Measurements from ENCODE around the gene STKLD1. TPM values are rescaled to one million over a fixed set of nuclear protein-coding genes. Genes with fewer than 3 reads are reported as not detected.
A peak's percentile ranks its signal among the peaks of the same experiment; 100 is the strongest.
"Not testable (repeated sequence)": the region's sequence is repeated elsewhere in the genome, so short reads cannot be mapped to it uniquely, and the experiment has no call there.

The STKLD1 gene
- total RNA-seq, 1 experiment from 2014 or later, result 4.1 TPM

DNA sequence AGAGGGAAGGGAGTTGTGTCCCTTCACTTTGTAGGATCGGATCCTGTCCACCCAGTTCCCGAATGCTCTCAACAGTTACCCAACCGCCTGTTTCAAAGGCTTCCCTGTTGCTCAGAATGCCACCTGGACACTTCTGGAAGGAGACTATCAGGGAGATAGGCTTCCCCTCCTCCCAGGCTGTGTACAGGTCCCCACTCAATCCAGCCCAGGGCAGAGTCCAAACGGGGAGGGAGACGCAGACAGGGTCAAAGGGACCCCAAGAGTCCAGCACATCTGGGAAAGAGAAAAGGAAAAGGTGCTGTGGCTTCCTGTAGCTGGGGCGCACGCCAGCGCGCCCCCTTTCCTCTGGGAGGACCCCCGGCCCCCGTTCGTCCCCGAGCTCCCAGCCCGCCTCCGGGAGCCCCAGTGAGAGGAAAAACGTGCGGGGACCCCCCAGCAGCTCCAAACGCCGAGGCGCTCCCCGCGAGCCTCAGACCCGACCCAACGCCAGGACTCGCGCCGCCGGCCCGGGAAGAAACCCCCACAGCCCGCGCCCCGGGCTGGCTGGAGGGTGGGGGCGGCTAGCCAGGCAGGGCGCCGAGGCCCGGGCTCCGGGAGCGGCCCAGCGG is 946 bp upstream of the STKLD1 start:
- Histone ChIP-seq H3K36me3 (ENCODE audit: low read depth, low read length) (no peaks in the 10 kb centered on the region), H3K9me3 (ENCODE audit: low read length) (no peaks in the 10 kb centered on the region), H3K9me2 (replicated peaks; ENCODE audit: low read length) (no peaks in the 10 kb centered on the region), H2AFZ (ENCODE audit: low read length) (no peak overlapping the region), H3K79me2 (ENCODE audit: low read length) (peaks cover 55% of the 10 kb centered on the region), H4K20me1 (ENCODE audit: low read length) (peaks cover 17% of the 10 kb centered on the region; the same call in 1 of the 2 replicates), H3K27ac (ENCODE audit: low read length) (peak overlapping the region; percentile 26; the same call in 1 of the 2 replicates), H3K4me2 (ENCODE audit: low read length) (peak overlapping the region; percentile 93), H3K9ac (ENCODE audit: low read length) (peak overlapping the region; percentile 90), H3K4me1 (ENCODE audit: insufficient read depth, low read length) (peaks cover 7% of the 10 kb centered on the region; the same call in 1 of the 2 replicates), H3K27me3 (ENCODE audit: low read length) (no peaks in the 10 kb centered on the region), H3F3A (ENCODE audit: low read length, unreplicated experiment) (no peaks in the 10 kb centered on the region), H3K4me3 (ENCODE audit: low read length) (peak overlapping the region; percentile 78)
- intact Hi-C loops (cut with micrococcal nuclease), result no loop called here
- POLR2A ChIA-PET (ENCODE audit: unreplicated experiment), result no interaction called here
- CTCF ChIA-PET, result no interaction called here
- no TSS peak for BruUV-seq (replicated peaks)
- TF ChIP-seq EZH2phosphoT487 (IDR thresholded peaks at IDR 0.05; ENCODE audit: borderline replicate concordance, low read length), result no peak
- TF ChIP-seq, protein P1, sequence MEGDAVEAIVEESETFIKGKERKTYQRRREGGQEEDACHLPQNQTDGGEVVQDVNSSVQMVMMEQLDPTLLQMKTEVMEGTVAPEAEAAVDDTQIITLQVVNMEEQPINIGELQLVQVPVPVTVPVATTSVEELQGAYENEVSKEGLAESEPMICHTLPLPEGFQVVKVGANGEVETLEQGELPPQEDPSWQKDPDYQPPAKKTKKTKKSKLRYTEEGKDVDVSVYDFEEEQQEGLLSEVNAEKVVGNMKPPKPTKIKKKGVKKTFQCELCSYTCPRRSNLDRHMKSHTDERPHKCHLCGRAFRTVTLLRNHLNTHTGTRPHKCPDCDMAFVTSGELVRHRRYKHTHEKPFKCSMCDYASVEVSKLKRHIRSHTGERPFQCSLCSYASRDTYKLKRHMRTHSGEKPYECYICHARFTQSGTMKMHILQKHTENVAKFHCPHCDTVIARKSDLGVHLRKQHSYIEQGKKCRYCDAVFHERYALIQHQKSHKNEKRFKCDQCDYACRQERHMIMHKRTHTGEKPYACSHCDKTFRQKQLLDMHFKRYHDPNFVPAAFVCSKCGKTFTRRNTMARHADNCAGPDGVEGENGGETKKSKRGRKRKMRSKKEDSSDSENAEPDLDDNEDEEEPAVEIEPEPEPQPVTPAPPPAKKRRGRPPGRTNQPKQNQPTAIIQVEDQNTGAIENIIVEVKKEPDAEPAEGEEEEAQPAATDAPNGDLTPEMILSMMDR (conservative IDR thresholded peaks at IDR 0.05; ENCODE audit: low read depth, low read length), result no peak; the same call in 1 of the 2 replicates
- no peak for TF ChIP-seq EZH2 (IDR thresholded peaks at IDR 0.05; ENCODE audit: low read length, unreplicated experiment)
- ATAC-seq (peak; percentile 16), DNase-seq (no peak)

GRCh38 chr9:133377280-133377679 is 1.1 kb downstream of the STKLD1 start:
- H3K27me3 ChIP-seq (ENCODE audit: low read length); H3K9ac ChIP-seq (ENCODE audit: low read length); intact Hi-C loops (cut with micrococcal nuclease); DNase-seq; CTCF ChIA-PET; H4K20me1 ChIP-seq (ENCODE audit: low read length); H3K9me3 ChIP-seq (ENCODE audit: low read length); POLR2A ChIA-PET (ENCODE audit: unreplicated experiment); H3K27ac ChIP-seq (ENCODE audit: low read length); BruUV-seq (replicated peaks); H3K4me3 ChIP-seq (ENCODE audit: low read length); H3K36me3 ChIP-seq (ENCODE audit: low read depth, low read length); H2AFZ ChIP-seq (ENCODE audit: low read length); ATAC-seq; H3F3A ChIP-seq (ENCODE audit: low read length, unreplicated experiment); H3K9me2 ChIP-seq (replicated peaks; ENCODE audit: low read length); H3K4me1 ChIP-seq (ENCODE audit: insufficient read depth, low read length): not testable (repeated sequence)
- Histone ChIP-seq H3K79me2 (ENCODE audit: low read length) (peaks cover 34% of the 10 kb centered on the region), H3K4me2 (ENCODE audit: low read length) (0 out of 2 replicates have a peak overlapping the region, but pooled peaks have one; percentile 91)

- Histone ChIP-seq H3K36me3 (ENCODE audit: low read depth, low read length) (no peaks in the 10 kb centered on the region), H3K9me3 (ENCODE audit: low read length) (no peaks in the 10 kb centered on the region), H3K27me3 (ENCODE audit: low read length) (no peaks in the 10 kb centered on the region), H3K27ac (ENCODE audit: low read length) (no peak overlapping the region), H2AFZ (ENCODE audit: low read length) (no peak overlapping the region), H3F3A (ENCODE audit: low read length, unreplicated experiment) (no peaks in the 10 kb centered on the region), H3K4me2 (ENCODE audit: low read length) (no peak overlapping the region), H3K4me1 (ENCODE audit: insufficient read depth, low read length) (peaks cover 7% of the 10 kb centered on the region; the same call in 1 of the 2 replicates), H4K20me1 (ENCODE audit: low read length) (0 out of 2 replicates have a peak, but pooled peaks cover 6% of the 10 kb centered on the region), H3K4me3 (ENCODE audit: low read length) (no peak overlapping the region), H3K9ac (ENCODE audit: low read length) (no peak overlapping the region), H3K79me2 (ENCODE audit: low read length) (peaks cover 29% of the 10 kb centered on the region), H3K9me2 (replicated peaks; ENCODE audit: low read length) (no peaks in the 10 kb centered on the region)
- ATAC-seq, result 0 out of 2 replicates have a peak, but pooled peaks have one; percentile 6
- CTCF ChIA-PET, result no interaction called here
- POLR2A ChIA-PET (ENCODE audit: unreplicated experiment), result no interaction called here
- no TSS peak for BruUV-seq (replicated peaks)
- peak; percentile 27 for DNase-seq
- no peak for TF ChIP-seq EZH2phosphoT487 (IDR thresholded peaks at IDR 0.05; ENCODE audit: borderline replicate concordance, low read length)
- no peak for TF ChIP-seq EZH2 (IDR thresholded peaks at IDR 0.05; ENCODE audit: low read length, unreplicated experiment)
- TF ChIP-seq, protein P1 (conservative IDR thresholded peaks at IDR 0.05; ENCODE audit: low read depth, low read length), result no peak
- intact Hi-C loops (cut with micrococcal nuclease), result no loop called here
These were observed 1.6 kb downstream of the STKLD1 start for GRCh38 chr9:133377721-133378216.
